HG03520 (cell line): ENCODE data around the gene ODF2.
"Not testable (repeated sequence)": the region's sequence is repeated elsewhere in the genome, so short reads cannot be mapped to it uniquely, and the experiment has no call there.

ENCODE experiments used
- ATAC-seq: cut with Tn5 transposase; IDR thresholded peaks from one replicate; pipeline ENCODE4 v1.9.1; 2021; ENCODE audit warnings: mild to moderate bottlenecking, moderate library complexity; ENCODE audit not compliant: unreplicated experiment

ODF2 gene

GRCh38 chr9:128482186-128482585 lies 26.4 kb downstream of the ODF2 start:
- no peak for ATAC-seq

DNA sequence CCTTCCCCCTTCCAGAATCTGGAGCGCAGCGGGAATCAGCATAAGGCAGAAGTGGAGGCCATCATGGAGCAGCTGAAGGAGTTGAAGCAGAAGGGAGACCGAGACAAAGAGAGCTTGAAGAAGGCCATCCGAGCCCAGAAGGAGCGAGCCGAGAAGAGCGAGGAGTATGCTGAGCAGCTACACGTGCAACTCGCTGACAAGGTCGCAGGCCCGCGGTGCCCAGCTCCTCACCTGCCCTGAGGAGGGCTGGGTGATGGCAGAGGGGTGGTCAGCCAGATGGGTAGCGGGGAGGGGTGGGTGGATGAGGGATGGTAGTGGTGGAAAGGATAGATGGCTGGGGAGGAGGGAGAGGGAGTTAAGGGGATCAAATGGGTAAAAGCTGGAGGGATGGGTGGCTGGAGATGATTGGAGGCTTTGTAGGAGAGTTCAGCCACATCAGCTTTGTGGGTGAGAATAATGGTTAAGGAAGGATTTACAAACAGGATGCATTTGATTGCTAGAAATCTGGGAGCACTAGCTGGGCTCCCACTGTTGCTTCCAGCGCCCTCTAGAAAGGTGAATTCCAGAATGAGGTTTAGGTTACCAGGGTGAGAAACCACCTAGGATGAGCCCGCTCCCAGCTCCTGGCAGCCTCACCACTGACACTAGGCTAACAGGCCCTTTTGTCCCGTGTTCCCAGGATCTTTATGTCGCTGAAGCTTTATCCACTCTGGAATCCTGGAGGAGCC lies 29.0 kb downstream of the ODF2 start:
- no peak for ATAC-seq

DNA sequence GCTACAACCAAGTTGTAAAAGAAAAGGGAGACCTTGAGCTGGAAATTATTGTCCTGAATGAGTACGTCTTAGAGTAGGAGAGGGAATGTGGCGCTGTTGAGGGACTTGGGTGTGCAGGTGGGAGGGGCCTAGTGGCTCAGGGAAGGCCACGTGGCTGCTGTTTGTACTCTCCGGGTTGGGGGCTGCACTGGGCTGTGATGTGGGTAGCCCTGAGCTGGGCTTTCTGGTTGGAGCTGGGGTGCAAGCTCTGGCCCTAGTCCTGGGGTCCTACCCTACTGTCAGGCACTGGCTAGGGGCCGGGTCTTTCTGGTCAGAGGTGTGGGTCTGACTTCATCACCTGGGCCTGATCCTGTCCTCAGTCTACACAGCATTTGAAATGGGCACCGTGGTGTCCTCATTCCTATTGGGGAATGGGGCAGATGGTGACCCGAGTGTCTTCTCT lies 29.6 kb downstream of the ODF2 start:
- ATAC-seq, result no peak

DNA sequence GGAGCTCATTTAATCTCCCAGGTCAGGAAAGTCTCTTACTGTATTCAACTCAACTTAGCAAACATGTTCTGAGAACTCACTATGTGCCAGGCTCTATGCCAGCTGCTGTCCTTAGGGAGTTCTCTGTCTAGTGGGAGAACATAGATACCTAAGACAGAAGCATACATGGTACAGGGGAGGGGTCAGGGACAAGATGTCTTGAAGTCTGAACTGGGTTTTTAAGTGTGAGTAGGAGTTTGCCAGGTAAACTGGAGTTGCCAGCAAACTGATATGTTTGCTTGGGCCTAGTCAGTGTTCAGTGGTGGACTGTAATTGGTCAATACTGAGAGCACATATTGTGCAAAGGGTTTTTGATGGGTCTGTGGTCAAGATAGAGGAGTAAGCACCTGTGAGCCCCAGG lies 30.4 kb downstream of the ODF2 start:
- ATAC-seq, result no peak

DNA sequence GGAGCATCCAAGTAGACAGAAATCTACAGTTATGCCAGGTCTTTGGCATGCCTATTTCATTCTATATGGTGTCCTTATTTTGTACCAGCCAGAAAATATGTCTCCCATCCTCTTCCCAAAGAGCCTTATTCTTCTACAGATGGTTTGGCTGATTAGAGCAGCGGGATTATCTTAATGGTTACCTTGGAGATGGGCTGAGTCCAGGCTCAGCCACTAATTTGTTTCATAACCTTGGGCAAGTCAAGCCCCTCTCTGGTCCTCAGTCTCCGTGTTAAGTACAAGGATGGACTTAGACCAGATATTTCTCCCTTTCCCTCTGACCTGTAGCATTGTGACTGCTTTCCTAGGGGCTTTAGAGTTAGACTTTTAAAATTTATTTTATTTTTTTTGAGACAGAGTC lies 37.6 kb downstream of the ODF2 start:
- ATAC-seq, result no peak

- no peak for ATAC-seq
These were observed 38.4 kb downstream of the ODF2 start for GRCh38 chr9:128494108-128494745.

DNA sequence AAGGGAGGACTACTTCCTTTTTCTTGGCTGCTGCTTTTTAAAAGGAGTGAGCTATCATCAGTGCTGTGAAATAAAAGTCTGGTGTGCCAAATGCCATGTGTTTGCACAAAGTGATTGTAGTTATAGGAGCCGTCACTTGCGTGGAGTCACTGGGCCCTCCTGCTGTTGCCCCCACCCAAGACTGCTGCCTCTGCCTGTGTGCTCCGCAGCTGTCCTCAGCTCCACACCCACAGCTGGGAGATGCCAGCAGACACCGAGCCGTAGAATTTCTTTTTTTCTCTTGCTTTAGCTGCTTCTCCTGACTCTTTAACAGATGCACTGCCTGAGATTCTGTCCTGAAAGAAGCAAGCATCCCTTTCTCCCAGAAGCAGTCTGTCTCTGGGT lies 38.9 kb downstream of the ODF2 start:
- ATAC-seq, result no peak

- ATAC-seq, result no peak
These were observed 39.5 kb downstream of the ODF2 start for GRCh38 chr9:128495296-128495695.

DNA sequence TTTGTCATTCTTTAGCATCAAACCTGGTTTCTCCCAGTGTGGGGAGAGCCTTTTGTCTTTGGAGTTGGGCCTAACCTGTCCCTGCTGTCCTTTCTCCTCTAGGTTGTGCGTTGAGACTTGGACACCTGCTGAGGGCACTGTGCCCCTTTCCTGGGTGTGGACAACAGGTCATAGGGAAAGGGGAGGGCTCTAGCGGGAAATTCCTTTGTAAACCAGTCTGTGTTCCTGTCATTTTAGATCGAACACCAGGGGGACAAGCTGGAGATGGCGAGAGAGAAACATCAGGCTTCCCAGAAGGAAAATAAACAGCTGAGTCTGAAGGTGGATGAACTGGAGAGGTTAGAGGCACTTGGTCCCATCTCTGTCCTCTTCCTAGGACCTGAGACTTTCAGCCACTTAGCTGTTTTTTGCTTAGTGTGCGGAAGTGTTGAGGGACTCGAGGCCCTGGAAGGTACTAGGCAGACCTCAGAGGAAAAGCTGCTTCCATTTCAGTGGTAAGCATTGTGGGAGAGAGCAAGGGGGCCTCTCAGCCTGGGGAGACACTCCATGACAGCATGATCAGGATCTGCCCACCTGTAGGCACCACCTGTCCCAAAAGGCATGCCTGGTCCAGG lies 40.1 kb downstream of the ODF2 start:
- ATAC-seq, result no peak

GRCh38 chr9:128497824-128498610 lies 42.2 kb downstream of the ODF2 start:
- ATAC-seq, result no peak

- no peak for ATAC-seq
These were observed 43.1 kb downstream of the ODF2 start for GRCh38 chr9:128498911-128499310.

DNA sequence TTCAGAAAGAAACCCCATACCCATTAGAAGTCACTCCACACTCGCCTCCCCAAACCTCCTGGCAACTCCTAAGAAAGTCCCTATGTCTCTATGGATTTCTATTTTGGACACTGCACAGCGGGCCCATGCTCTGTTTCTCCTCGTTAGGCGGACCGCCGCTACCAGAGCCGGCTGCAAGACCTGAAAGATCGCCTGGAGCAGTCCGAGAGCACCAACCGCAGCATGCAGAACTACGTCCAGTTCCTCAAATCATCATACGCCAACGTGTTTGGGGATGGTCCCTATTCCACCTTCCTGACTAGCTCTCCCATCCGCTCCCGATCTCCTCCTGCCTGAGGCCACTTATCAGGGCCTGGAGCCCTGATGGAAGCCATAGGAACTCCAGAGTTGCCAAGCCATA lies 44.1 kb downstream of the ODF2 start:
- no peak for ATAC-seq

- ATAC-seq, result not testable (repeated sequence)
These were observed 47.6 kb downstream of the ODF2 start for GRCh38 chr9:128503415-128503825.

- ATAC-seq, result no peak
These were observed 48.1 kb downstream of the ODF2 start for GRCh38 chr9:128503870-128504269.

GRCh38 chr9:128504485-128505413 lies 48.9 kb downstream of the ODF2 start, which contains the start of gene GLE1:
Gene GLE1 (plus strand): TSS chr9:128504719. CDS start chr9:128504806, 87 bp downstream.
- peak; percentile 72 for ATAC-seq

- ATAC-seq, result no peak
These were observed 49.6 kb downstream of the ODF2 start for GRCh38 chr9:128505414-128505765.

DNA sequence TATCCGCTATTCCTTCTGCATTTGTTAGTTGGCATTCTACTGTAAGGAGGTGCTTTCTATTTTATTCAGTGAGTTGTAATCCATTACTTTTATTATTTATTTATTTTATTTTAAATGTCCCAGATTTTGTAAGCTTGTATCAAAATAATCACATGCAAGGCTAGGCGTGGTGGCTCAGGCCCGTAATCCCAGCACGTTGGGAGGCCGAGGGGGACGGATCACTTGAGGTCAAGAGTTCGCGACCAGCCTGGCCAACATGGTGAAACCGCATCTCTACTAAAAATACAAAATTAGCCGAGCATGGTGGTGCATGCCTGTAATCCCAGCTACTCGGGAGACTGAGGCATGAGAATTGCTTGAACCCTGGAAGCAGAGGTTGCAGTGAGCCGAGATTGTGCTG lies 50.1 kb downstream of the ODF2 start:
- ATAC-seq, result not testable (repeated sequence)

- no peak for ATAC-seq
These were observed 57.0 kb downstream of the ODF2 start for GRCh38 chr9:128512820-128513219.

DNA sequence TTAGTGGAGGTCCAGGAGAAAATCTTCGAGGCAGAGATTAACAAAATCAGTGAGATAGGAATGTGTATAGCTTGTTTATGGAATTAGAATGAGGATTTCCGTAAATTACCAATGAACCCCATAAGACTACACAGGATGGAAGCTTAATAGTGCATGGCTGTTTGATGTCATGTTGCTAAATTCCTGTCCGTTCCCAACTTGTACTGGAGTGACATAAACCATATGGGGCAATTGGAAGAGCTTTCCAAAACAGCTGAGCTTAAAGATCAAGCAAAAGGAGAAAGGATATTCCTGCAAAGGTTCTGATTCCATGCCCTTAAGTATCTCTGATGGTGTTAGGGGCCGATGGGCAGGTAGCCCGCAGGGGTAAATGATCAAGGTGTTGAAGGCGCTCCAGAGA lies 66.2 kb downstream of the ODF2 start:
- no peak for ATAC-seq

DNA sequence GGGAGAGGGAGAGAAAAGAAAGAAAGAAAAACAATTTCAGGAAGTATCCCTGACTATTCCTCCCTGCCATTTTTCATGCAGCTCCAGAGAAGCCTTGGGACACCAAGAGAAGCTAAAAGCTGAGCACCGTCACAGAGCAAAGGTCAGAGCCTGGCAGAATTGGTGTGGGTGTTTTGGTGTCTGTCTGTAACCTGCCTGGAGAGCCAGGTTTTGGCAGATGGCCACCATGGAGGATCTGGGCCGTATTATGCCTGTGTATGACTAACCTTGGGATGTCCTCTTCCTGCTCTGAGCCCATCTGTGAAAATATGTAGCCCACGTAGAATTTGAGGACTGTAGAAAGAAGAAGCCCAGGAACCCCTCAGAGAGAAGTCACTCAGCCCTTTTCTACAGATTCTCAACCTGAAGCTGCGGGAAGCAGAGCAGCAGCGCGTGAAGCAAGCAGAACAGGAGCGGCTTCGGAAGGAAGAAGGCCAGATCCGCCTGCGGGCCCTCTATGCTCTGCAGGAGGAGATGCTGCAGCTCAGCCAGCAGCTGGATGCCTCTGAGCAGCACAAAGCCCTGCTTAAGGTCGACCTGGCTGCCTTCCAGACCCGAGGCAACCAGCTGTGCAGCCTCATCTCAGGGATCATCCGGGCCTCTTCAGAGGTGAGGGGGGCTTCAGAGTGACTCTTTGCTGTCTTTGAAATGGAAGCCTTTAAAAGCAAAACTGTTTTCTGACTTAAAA lies 67.6 kb downstream of the ODF2 start:
- ATAC-seq, result no peak
